Keratinocyte (primary cell): ENCODE data around the gene ZNF496.

ENCODE experiments used
- CTCF ChIP-seq, 3 experiments: IDR thresholded peaks in 1 of 3; conservative IDR thresholded peaks in 1 of 3; optimal IDR thresholded peaks in 1 of 3; 2 replicates in 2 of 3; 3 replicates in 1 of 3; pipeline versions ENCODE3 to v1.5.1; 2011; ENCODE audit warnings: low read length in 3 of 3, mild to moderate bottlenecking in 3 of 3, moderate library complexity in 2 of 3, control low read depth in 1 of 3, inconsistent platforms in 1 of 3; ENCODE audit not compliant: insufficient read depth in 2 of 3; ENCODE audit errors: extremely low read depth in 1 of 3
- EZH2 ChIP-seq: IDR thresholded peaks from one replicate; pipeline ENCODE4 v1.6.1; 2012; ENCODE audit warnings: inconsistent platforms, mild to moderate bottlenecking, low read length, moderate library complexity

GRCh38 chr1:247268390-247269045, 63.1 kb downstream of the ZNF496 start:
- TF ChIP-seq EZH2, result no peak
- TF ChIP-seq CTCF (optimal IDR thresholded peaks at IDR 0.05 in 1 of 3, IDR thresholded peaks at IDR 0.05 in 1 of 3, conservative IDR thresholded peaks at IDR 0.05 in 1 of 3; ENCODE audit: extremely low read depth in 1 of 3, insufficient read depth in 2 of 3, low read length in 3 of 3), result no peak
